A673 (cell line): ENCODE results near the gene MIEF1. TPM values are rescaled to one million over a fixed set of nuclear protein-coding genes. Genes with fewer than 3 reads are reported as not detected.

Source experiments
- BruUV-seq: library from RNA; stranded (reverse); fragments of 400-500 nt; replicated peaks from 2 replicates; lab custom pipeline; 2021; lab: Mats Ljungman, UMichigan
- CTCF ChIA-PET: fragments of 300-600 bp; sonication (Branson Sonifier 250); formaldehyde crosslinking; loops from one replicate; lab custom pipeline; 2022; ENCODE audit warnings: antibody characterized with exemption; lab: Charles Lee
- POLR2A ChIA-PET: fragments of 300-600 bp; sonication (Branson Sonifier 250); formaldehyde crosslinking; loops from one replicate; lab custom pipeline; 2022; ENCODE audit warnings: antibody characterized with exemption; ENCODE audit not compliant: low non-redundant PET; lab: Charles Lee
- DNase-seq: peaks from one replicate; pipeline ENCODE4 v3.0.0-alpha.2; 2015; ENCODE audit warnings: low spot score
- H3K27ac ChIP-seq: fragments of 200-600 bp; sonication (generic); 2 replicates; pipeline ENCODE4 v1.5.1; 2016; ENCODE audit warnings: mixed run types, low read depth, mild to moderate bottlenecking, mixed read lengths, antibody characterized with exemption, low read length; ENCODE audit not compliant: poor library complexity, severe bottlenecking
- H3K27me3 ChIP-seq: fragments of 200-600 bp; sonication (generic); replicated peaks from 2 replicates; pipeline ENCODE4 v1.6.1; 2017; ENCODE audit warnings: mixed run types, low read depth, mild to moderate bottlenecking, mixed read lengths, antibody characterized with exemption, low read length; ENCODE audit not compliant: insufficient read depth, poor library complexity
- H3K36me3 ChIP-seq: fragments of 200-600 bp; sonication (generic); 2 replicates; pipeline ENCODE4 v1.6.1; 2016; ENCODE audit warnings: mixed run types, mild to moderate bottlenecking, mixed read lengths, antibody characterized with exemption, low read length; ENCODE audit not compliant: insufficient read depth, poor library complexity, severe bottlenecking
- H3K4me1 ChIP-seq: fragments of 200-600 bp; sonication (generic); 2 replicates; pipeline ENCODE4 v1.6.1; 2017; ENCODE audit warnings: mixed run types, mild to moderate bottlenecking, mixed read lengths, antibody characterized with exemption, low read length; ENCODE audit not compliant: insufficient read depth, poor library complexity, severe bottlenecking
- H3K4me3 ChIP-seq: fragments of 200-600 bp; sonication (generic); 2 replicates; pipeline ENCODE4 v1.5.1; 2016; ENCODE audit warnings: low read depth, mixed run types, mild to moderate bottlenecking, mixed read lengths, low read length; ENCODE audit not compliant: poor library complexity, severe bottlenecking
- H3K9me3 ChIP-seq: fragments of 200-600 bp; sonication (generic); 2 replicates; pipeline ENCODE4 v1.6.1; 2016; ENCODE audit warnings: mixed run types, low read depth, mild to moderate bottlenecking, mixed read lengths, antibody characterized with exemption, low read length; ENCODE audit not compliant: poor library complexity, severe bottlenecking
- CTCF ChIP-seq: fragments of 300-800, 200-600 bp; sonication (generic); conservative IDR thresholded peaks from 2 replicates; pipeline ENCODE4 v1.5.1; 2017; ENCODE audit warnings: low read depth, mild to moderate bottlenecking, antibody characterized with exemption, low read length, moderate library complexity, mixed read lengths
- EZH2 ChIP-seq: fragments of 200-600 bp; sonication (generic); IDR thresholded peaks from 2 replicates; pipeline ENCODE4 v1.6.1; 2017; ENCODE audit warnings: borderline replicate concordance, low read depth, mild to moderate bottlenecking, mixed read lengths, antibody characterized with exemption, low read length; ENCODE audit not compliant: poor library complexity, severe bottlenecking
- intact Hi-C: fragments of 100-400 bp; cut with micrococcal nuclease; formaldehyde crosslinking; loops from one replicate; pipeline ENCODE4 v1.10.0; 2022; ENCODE audit not compliant: unreplicated experiment
- total RNA-seq: library from RNA; stranded (reverse); gene quantifications from 2 replicates; pipeline ENCODE4 v1.2.3, GENCODE V29; 2021

The MIEF1 gene
- total RNA-seq, 1 experiment from 2014 or later: 55.1 TPM

- TF ChIP-seq CTCF: no peak
- TF ChIP-seq EZH2: no peak
- POLR2A ChIA-PET: no interaction called here
- Histone ChIP-seq H3K4me3 (no peak overlapping the region), H3K27me3 (no peaks in the 10 kb centered on the region), H3K27ac (no peak overlapping the region), H3K4me1 (peaks cover 6% of the 10 kb centered on the region), H3K9me3 (no peaks in the 10 kb centered on the region), H3K36me3 (no peaks in the 10 kb centered on the region)
- BruUV-seq: no TSS peak
- CTCF ChIA-PET: no interaction called here
- intact Hi-C loops: no loop called here
- no peak for DNase-seq
Measured at GRCh38 chr22:39459681-39460080, 42.4 kb upstream of the MIEF1 start.

GRCh38 chr22:39462443-39463221, 39.5 kb upstream of the MIEF1 start:
- Histone ChIP-seq H3K27ac (no peak overlapping the region), H3K9me3 (no peaks in the 10 kb centered on the region), H3K27me3 (no peaks in the 10 kb centered on the region), H3K4me1 (peaks cover 6% of the 10 kb centered on the region), H3K4me3 (no peak overlapping the region), H3K36me3 (no peaks in the 10 kb centered on the region)
- ChIA-PET CTCF (no interaction called here), POLR2A (no interaction called here)
- TF ChIP-seq CTCF: no peak
- TF ChIP-seq EZH2: no peak
- no peak for DNase-seq
- intact Hi-C loops: no loop called here
- BruUV-seq: no TSS peak

GRCh38 chr22:39463277-39463676, 38.8 kb upstream of the MIEF1 start:
- no peaks in the 10 kb centered on the region for H3K27me3 ChIP-seq
- POLR2A ChIA-PET: no interaction called here
- TF ChIP-seq EZH2 (no peak), CTCF (no peak)
- no peaks in the 10 kb centered on the region for H3K36me3 ChIP-seq
- DNase-seq: no peak
- CTCF ChIA-PET: no interaction called here
- BruUV-seq: no TSS peak
- intact Hi-C loops: no loop called here
- H3K27ac ChIP-seq: no peak overlapping the region
- no peak overlapping the region for H3K4me3 ChIP-seq
- H3K4me1 ChIP-seq: peaks cover 1% of the 10 kb centered on the region
- H3K9me3 ChIP-seq: no peaks in the 10 kb centered on the region
